Activated CD4-positive, alpha-beta T cell treated with anti-CD3 and anti-CD28 coated beads for 36 hours (primary cell): ENCODE measurements around the gene CRADD. TPM values are rescaled to one million over a fixed set of nuclear protein-coding genes. Genes with fewer than 3 reads are reported as not detected.
A peak's percentile ranks its signal among the peaks of the same experiment; 100 is the strongest.
"Not testable (repeated sequence)": the region's sequence is repeated elsewhere in the genome, so short reads cannot be mapped to it uniquely, and the experiment has no call there.

Experiments used
- ATAC-seq: fragments of 200-7000 bp; cut with Tn5 transposase; one replicate; pipeline ENCODE4 v1.10.0; 2021; ENCODE audit warnings: mild to moderate bottlenecking, moderate library complexity
- CTCF ChIA-PET: fragments of 350-600 bp; sonication (Branson Sonifier 250); formaldehyde crosslinking; loops from one replicate; lab custom pipeline; 2021; ENCODE audit warnings: antibody characterized with exemption; lab: Charles Lee
- POLR2A ChIA-PET: fragments of 350-600 bp; sonication (Branson Sonifier 250); formaldehyde crosslinking; loops from one replicate; lab custom pipeline; 2021; ENCODE audit warnings: antibody characterized with exemption, inconsistent platforms; lab: Charles Lee
- DNase-seq: peaks from one replicate; pipeline ENCODE4 v3.0.0-alpha.2; 2020
- H3K27ac Mint-ChIP-seq: one replicate; pipeline ENCODE4 v1.8.0; 2021; ENCODE audit warnings: mixed read lengths
- H3K27me3 Mint-ChIP-seq: one replicate; pipeline ENCODE4 v1.8.0; 2021; ENCODE audit warnings: mixed read lengths
- H3K36me3 Mint-ChIP-seq: one replicate; pipeline ENCODE4 v1.8.0; 2021; ENCODE audit warnings: low read depth, mixed read lengths
- H3K4me1 Mint-ChIP-seq: one replicate; pipeline ENCODE4 v1.8.0; 2021; ENCODE audit warnings: mixed read lengths
- H3K4me3 Mint-ChIP-seq: one replicate; pipeline ENCODE4 v1.8.0; 2021; ENCODE audit warnings: mild to moderate bottlenecking, moderate library complexity, mixed read lengths
- H3K9me3 Mint-ChIP-seq: one replicate; pipeline ENCODE4 v1.8.0; 2021; ENCODE audit warnings: low read depth, mixed read lengths
- intact Hi-C, 2 experiments: fragments of 100-400 bp; cut with DNase I in 1 of 2; cut with micrococcal nuclease in 1 of 2; formaldehyde crosslinking; loops; one replicate each; pipeline versions ENCODE4 v1.14.2 to v1.15.1; 2022 to 2024; cut with DNase I, micrococcal nuclease
- total RNA-seq, 2 experiments: library from RNA; stranded (reverse); gene quantifications; one replicate each; pipeline ENCODE4 v1.2.3, GENCODE V29; 2021

CRADD gene
- total RNA-seq, 2 experiments from 2014 or later, result 5.7 to 7.8 TPM

DNA sequence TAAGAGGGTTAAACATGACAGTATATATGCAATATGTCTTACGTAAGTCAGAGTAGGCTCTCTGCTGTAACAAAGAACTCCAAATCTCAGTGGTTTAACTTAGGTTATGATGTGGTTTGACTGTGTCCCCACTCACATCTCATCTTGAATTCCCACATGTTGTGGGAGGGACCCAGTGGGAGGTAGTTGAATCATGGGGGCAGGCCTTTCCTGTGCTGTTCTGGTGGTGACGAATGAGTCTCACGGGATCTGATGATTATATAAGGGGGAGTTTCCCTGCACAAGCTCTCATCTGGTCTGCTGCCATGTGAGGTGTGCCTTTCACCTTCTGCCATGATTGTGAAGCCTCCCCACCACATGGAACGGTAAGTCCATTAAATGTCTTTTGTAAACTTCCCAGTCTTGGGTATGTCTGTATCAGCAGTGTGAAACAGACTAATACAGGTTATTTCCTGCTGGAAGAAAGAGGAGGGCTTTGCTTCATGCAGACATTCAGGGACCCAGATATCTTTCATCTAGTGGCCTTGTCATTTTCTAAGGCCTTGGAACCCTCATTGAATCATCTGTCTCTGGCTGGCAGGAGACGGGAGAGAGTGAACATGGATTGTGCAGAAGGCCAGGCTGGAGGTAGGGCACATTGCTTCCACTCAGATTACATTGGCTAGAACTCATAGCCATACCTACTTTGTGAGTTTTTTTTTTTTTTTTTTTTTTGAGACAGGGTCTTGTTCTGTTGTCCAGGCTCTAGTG is 96.1 kb downstream of the CRADD start:
- intact Hi-C loops, result loop anchor here (1.0 to 2.0 kb wide), 3 partner anchors 8 to 202 kb away; no protein-coding TSS in a partner anchor
- peak; percentile 93 for ATAC-seq

GRCh38 chr12:93776581-93777018 is 99.4 kb downstream of the CRADD start:
- no peak for DNase-seq
- ChIA-PET POLR2A (no interaction called here), CTCF (no interaction called here)
- no peak overlapping the region for H3K4me3 Mint-ChIP-seq
- intact Hi-C loops, result no loop called here
- no peaks in the 10 kb centered on the region for H3K27me3 Mint-ChIP-seq
- H3K4me1 Mint-ChIP-seq, result peaks cover 64% of the 10 kb centered on the region
- H3K9me3 Mint-ChIP-seq, result peaks cover 20% of the 10 kb centered on the region
- H3K36me3 Mint-ChIP-seq, result peaks cover 30% of the 10 kb centered on the region
- H3K27ac Mint-ChIP-seq, result no peak overlapping the region
- ATAC-seq, result no peak

More for the DNA sequence above, 96.1 kb downstream of the CRADD start:
- Mint-ChIP-seq H3K4me3 (peak overlapping the region; percentile 56), H3K4me1 (peaks cover 45% of the 10 kb centered on the region), H3K36me3 (peaks cover 23% of the 10 kb centered on the region), H3K9me3 (peaks cover 9% of the 10 kb centered on the region), H3K27me3 (no peaks in the 10 kb centered on the region), H3K27ac (peak overlapping the region; percentile 59)
- POLR2A ChIA-PET, result no interaction called here
- DNase-seq, result peak; percentile 74
- CTCF ChIA-PET, result interaction anchor here (0.8 to 2.1 kb wide), 5 partner anchors 8 to 329 kb away, joined by 3 to 10 read pairs (median 4); no protein-coding TSS in a partner anchor

- ChIA-PET POLR2A (no interaction called here), CTCF (interaction anchor here (0.6 to 0.7 kb wide), 2 partner anchors 52 to 1495 kb away, joined by 3 read pairs; no protein-coding TSS in a partner anchor)
- DNase-seq (no peak), ATAC-seq (no peak)
- peaks cover 20% of the 10 kb centered on the region for H3K9me3 Mint-ChIP-seq
- H3K27me3 Mint-ChIP-seq, result no peaks in the 10 kb centered on the region
- intact Hi-C loops, result no loop called here
- H3K4me3 Mint-ChIP-seq, result peak overlapping the region; percentile 21
- peaks cover 60% of the 10 kb centered on the region for H3K4me1 Mint-ChIP-seq
- H3K27ac Mint-ChIP-seq, result no peak overlapping the region
- H3K36me3 Mint-ChIP-seq, result peaks cover 30% of the 10 kb centered on the region
Measured at GRCh38 chr12:93777254-93777653, 100.1 kb downstream of the CRADD start.

GRCh38 chr12:93778306-93778705 is 101.1 kb downstream of the CRADD start:
- intact Hi-C loops, result no loop called here
- Mint-ChIP-seq H3K4me3 (no peak overlapping the region), H3K4me1 (peaks cover 54% of the 10 kb centered on the region), H3K27ac (no peak overlapping the region), H3K9me3 (peaks cover 14% of the 10 kb centered on the region), H3K27me3 (no peaks in the 10 kb centered on the region), H3K36me3 (peaks cover 24% of the 10 kb centered on the region)
- no peak for DNase-seq
- POLR2A ChIA-PET, result no interaction called here
- no peak for ATAC-seq
- CTCF ChIA-PET, result no interaction called here

DNA sequence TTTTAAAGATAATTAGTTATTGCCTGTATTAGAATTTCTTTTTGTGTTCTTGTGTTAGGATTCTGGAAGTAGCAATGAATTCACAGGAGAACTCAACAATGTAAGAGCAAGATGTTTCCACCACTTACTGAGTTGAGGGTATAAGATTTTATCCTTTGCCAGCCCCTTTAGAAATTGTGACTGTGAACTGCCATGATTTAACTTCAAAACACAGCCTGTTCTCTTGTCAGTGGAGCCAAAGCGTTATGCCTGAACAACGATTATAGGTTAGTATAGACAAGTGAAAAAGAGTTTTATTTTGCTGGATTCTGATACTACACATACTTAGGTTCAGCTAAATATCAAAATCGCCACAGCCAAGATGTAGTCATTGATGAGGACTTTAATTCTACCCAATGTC is 101.6 kb downstream of the CRADD start:
- H3K4me1 Mint-ChIP-seq, result peaks cover 53% of the 10 kb centered on the region
- ChIA-PET CTCF (no interaction called here), POLR2A (no interaction called here)
- DNase-seq (no peak), ATAC-seq (no peak)
- no peaks in the 10 kb centered on the region for H3K27me3 Mint-ChIP-seq
- H3K27ac Mint-ChIP-seq, result no peak overlapping the region
- H3K4me3 Mint-ChIP-seq, result no peak overlapping the region
- peaks cover 21% of the 10 kb centered on the region for H3K36me3 Mint-ChIP-seq
- intact Hi-C loops, result no loop called here
- H3K9me3 Mint-ChIP-seq, result peaks cover 11% of the 10 kb centered on the region

DNA sequence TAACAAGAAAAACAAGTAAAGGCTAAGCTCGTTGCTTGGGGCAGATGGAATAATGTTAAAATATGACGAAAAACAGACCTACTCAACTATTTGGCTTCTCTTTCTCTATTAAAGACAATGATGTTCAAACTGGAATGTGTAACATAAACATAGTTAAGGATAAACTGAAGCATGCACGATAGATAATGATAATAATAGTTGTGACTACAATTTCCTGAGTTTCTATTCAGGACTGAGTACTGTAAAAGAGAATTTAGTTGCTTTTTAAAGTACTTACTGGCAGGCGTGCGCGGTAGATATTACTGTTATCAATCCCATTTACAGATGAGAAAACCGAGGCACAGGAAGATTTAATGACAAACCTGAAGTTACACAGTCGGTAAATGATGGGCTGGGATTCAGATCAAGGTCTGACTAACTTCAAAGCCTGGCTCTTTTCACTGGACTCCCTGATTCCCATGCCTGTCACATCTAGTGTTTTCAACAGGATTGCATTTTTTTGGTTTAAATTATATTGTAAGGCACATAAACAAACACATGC is 103.0 kb downstream of the CRADD start:
- ATAC-seq (no peak), DNase-seq (no peak)
- H3K4me3 Mint-ChIP-seq, result no peak overlapping the region
- no peaks in the 10 kb centered on the region for H3K27me3 Mint-ChIP-seq
- H3K27ac Mint-ChIP-seq, result peak overlapping the region; percentile 10
- intact Hi-C loops, result loop anchor here in 1 of 2 experiments (5.0 to 10.0 kb wide), 3 partner anchors 592 to 853 kb away; partner anchors contain the start of genes CEP83 and EEA1
- peaks cover 19% of the 10 kb centered on the region for H3K36me3 Mint-ChIP-seq
- peaks cover 11% of the 10 kb centered on the region for H3K9me3 Mint-ChIP-seq
- peaks cover 63% of the 10 kb centered on the region for H3K4me1 Mint-ChIP-seq
- ChIA-PET CTCF (interaction anchor here (1.3 to 1.6 kb wide), 2 partner anchors 14 to 322 kb away, joined by 3 to 6 read pairs; no protein-coding TSS in a partner anchor), POLR2A (interaction anchor here (0.6 kb wide), 1 partner anchor 322 kb away, joined by 4 read pairs; no protein-coding TSS in a partner anchor)

- DNase-seq (peak; percentile 70), ATAC-seq (peak; percentile 72)
- not testable (repeated sequence) for H3K4me3 Mint-ChIP-seq, H3K27ac Mint-ChIP-seq, H3K27me3 Mint-ChIP-seq
- ChIA-PET POLR2A (interaction anchor here (0.6 kb wide), 1 partner anchor 321 kb away, joined by 4 read pairs; no protein-coding TSS in a partner anchor), CTCF (interaction anchor here (1.1 to 1.6 kb wide), 2 partner anchors 14 to 321 kb away, joined by 3 to 6 read pairs; no protein-coding TSS in a partner anchor)
- H3K9me3 Mint-ChIP-seq, result peaks cover 11% of the 10 kb centered on the region
- intact Hi-C loops, result loop anchor here (1.0 to 10.0 kb wide), 5 partner anchors 8 to 854 kb away; partner anchors contain the start of genes CEP83 (in 1 of the 2), CRADD (in 1 of the 2) and EEA1 (in 1 of the 2)
- peaks cover 21% of the 10 kb centered on the region for H3K36me3 Mint-ChIP-seq
- peaks cover 66% of the 10 kb centered on the region for H3K4me1 Mint-ChIP-seq
Measured at GRCh38 chr12:93780886-93781285, 103.7 kb downstream of the CRADD start.

- H3K4me3 Mint-ChIP-seq, H3K27me3 Mint-ChIP-seq, H3K27ac Mint-ChIP-seq, POLR2A ChIA-PET, ATAC-seq, DNase-seq: not testable (repeated sequence)
- intact Hi-C loops, result loop anchor here (1.0 to 10.0 kb wide), 5 partner anchors 9 to 855 kb away; partner anchors contain the start of genes CEP83 (in 1 of the 2), CRADD (in 1 of the 2) and EEA1 (in 1 of the 2)
- H3K36me3 Mint-ChIP-seq, result peaks cover 19% of the 10 kb centered on the region
- H3K9me3 Mint-ChIP-seq, result peaks cover 11% of the 10 kb centered on the region
- CTCF ChIA-PET, result interaction anchor here (1.1 to 1.6 kb wide), 2 partner anchors 15 to 320 kb away, joined by 3 to 6 read pairs; no protein-coding TSS in a partner anchor
- H3K4me1 Mint-ChIP-seq, result peaks cover 69% of the 10 kb centered on the region
Measured at GRCh38 chr12:93781961-93782360, 104.8 kb downstream of the CRADD start.

GRCh38 chr12:93782853-93783252 is 105.7 kb downstream of the CRADD start:
- Mint-ChIP-seq H3K27me3 (no peaks in the 10 kb centered on the region), H3K4me1 (peaks cover 61% of the 10 kb centered on the region), H3K4me3 (no peak overlapping the region), H3K9me3 (peaks cover 11% of the 10 kb centered on the region), H3K36me3 (peaks cover 17% of the 10 kb centered on the region), H3K27ac (no peak overlapping the region)
- intact Hi-C loops, result loop anchor here in 1 of 2 experiments (5.0 to 10.0 kb wide), 3 partner anchors 589 to 856 kb away; partner anchors contain the start of genes CEP83 and EEA1
- ATAC-seq, result no peak
- CTCF ChIA-PET, result interaction anchor here (1.1 kb wide), 1 partner anchor 839 kb away, joined by 3 read pairs; no protein-coding TSS in a partner anchor
- DNase-seq, result no peak
- POLR2A ChIA-PET, result interaction anchor here (0.6 kb wide), 1 partner anchor 795 kb away, joined by 5 read pairs; no protein-coding TSS in a partner anchor

GRCh38 chr12:93783832-93784231 is 106.7 kb downstream of the CRADD start:
- Mint-ChIP-seq H3K27ac (peak overlapping the region; percentile 84), H3K9me3 (peaks cover 13% of the 10 kb centered on the region), H3K4me3 (no peak overlapping the region), H3K36me3 (peaks cover 24% of the 10 kb centered on the region), H3K27me3 (no peaks in the 10 kb centered on the region), H3K4me1 (peaks cover 66% of the 10 kb centered on the region)
- intact Hi-C loops, result loop anchor here in 1 of 2 experiments (2.0 to 10.0 kb wide), 5 partner anchors 63 to 857 kb away; partner anchors contain the start of genes CEP83 and EEA1
- ChIA-PET CTCF (interaction anchor here (1.1 kb wide), 1 partner anchor 838 kb away, joined by 3 read pairs; no protein-coding TSS in a partner anchor), POLR2A (no interaction called here)
- peak; percentile 77 for DNase-seq
- ATAC-seq, result peak; percentile 77
